Embryonic facial prominence (tissue), 1 donor: ENCODE data around the gene CKM.
A peak's percentile ranks its signal among the peaks of the same experiment; 100 is the strongest.

Source experiments
- DNase-seq: peaks from one replicate; pipeline ENCODE4 v3.0.0-alpha.2; 2016; ENCODE audit errors: extremely low spot score

The CKM gene

DNA sequence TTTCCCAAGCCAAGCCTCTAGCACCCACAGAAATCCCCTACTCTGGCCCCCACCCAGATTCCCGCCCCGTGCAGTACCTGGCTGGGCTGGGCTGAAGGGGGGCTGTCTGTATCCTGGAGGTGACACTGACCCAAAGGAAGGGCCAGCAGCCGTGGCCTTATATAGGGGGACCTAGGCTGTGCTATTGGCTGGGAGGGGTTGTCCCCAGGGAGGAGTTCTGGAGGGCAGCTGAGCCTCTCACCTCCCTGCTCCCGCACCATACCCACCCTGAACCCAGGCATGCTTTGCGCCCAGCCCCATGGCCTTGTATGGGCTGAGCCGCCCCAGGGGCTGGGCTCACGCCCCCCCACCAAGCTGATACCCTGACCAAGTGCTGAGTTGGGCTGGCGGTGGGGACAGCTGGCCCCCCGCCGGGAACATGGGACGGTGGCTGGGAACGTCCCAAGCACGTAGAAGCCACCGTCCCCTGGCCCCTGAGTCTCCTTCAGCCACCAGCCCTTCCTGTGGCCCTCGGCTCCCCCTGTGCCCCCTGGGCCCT lies at the start of gene CKM:
Gene CKM, minus strand, starts transcription at position 132 of the 538 bp plus-strand sequence. CDS start 3,162 bp downstream, outside the sequence.
- DNase-seq = no peak

- peak; percentile 94 for DNase-seq
Measured at GRCh38 chr19:45370410-45371204, 47.9 kb upstream of the CKM start, which contains the start of gene ERCC2. Gene ERCC2 (minus strand): TSS chr19:45370573. CDS start chr19:45370540, 33 bp downstream.

DNA sequence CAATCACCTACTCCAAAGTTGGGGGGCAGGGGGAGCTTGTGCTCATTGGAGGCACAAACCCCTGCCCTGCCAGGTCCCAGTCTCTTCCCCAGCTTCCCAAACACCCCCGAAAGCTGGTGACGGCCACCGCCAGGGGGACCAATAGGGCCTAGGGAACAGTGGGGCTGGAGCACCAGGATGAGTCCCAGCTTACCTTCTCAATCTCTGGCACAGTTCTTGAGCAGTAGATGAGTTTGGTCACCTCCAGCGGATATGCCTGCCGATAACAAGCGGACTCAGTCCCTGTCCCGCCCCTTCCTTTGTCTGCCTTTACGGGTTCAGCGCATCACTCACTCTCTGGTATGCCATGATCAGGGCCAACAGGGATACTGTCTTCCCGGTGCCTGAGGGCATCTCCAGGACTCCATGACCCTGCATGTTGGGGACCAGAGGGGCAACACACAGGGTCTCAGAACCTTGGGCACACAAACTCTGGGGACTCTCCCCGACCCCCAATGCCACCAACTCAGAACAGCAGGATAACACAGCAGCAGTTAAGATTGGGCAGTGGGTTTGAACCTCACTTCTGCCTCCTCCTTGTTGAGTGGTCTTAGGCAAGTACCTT lies 46.2 kb upstream of the CKM start:
- DNase-seq = no peak

- DNase-seq = no peak
Measured at GRCh38 chr19:45368127-45368526, 45.5 kb upstream of the CKM start.

- no peak for DNase-seq
Measured at GRCh38 chr19:45364696-45365095, 42.0 kb upstream of the CKM start.

DNA sequence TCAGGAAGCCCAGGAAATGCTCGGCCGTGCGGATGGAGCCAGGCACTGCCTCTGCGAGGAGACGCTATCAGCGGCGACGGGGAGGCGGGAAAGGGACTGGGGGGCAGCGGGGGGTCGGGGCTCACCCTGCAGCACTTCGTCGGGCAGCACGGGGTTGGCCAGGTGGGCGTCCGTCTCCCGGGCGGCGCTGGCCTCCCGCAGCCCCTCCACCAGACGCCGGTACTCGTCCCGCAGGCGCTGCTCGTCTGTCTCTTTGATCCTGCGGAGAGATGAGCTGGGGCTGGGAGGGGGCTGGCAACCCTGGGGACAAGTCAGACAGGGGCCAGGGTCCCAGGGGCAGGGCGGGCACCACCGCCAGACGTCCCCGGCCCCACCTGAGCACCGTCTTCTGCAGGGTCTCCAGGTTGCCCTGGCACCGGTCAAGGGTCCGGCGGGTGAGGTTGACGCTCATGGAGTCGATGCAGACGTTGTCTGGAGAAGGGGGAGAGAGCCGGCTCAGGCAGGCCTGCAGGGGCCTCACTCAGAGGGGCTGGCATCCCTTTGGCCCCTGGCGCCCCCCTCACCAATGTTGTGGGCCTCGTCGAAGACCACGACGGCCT lies 41.3 kb upstream of the CKM start:
- DNase-seq = no peak

DNA sequence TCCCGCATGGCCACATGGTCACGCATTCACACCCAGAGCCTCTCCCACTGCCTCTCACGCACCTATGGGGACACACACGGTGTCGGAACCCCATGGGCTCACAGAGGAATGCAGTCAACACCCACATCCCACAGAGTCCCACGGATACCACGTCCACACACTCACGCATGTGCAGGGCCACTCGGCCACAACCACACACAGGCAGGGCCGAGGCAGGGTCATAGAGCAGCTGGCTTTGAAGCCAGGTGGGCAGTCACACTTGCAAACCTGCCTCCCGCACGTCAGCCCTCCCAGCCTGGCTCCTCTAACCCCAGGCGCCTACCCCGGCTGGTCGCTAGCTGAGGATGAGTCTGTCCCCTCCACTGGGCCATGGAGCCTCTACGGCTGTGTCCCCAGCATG lies 39.6 kb upstream of the CKM start:
- DNase-seq = no peak

DNA sequence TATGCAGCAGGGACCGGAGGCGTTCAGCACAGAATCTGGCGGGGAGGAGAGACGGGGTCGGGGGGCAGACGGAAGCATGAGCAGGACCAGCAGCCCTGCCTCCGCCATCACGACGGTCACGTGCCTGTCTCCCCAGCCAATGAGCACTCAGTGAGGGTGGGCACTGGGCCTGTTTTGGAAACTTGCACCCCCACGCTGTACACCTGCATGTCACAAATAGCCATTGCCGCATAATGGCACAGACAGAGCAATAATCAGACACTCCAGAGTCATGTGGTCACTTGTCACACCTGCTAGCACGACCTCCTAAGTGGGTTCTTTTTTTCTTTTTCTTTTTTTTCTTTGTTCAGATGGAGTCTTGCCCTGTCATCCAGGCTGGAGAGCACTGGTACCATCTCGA lies 38.9 kb upstream of the CKM start:
- DNase-seq = no peak

GRCh38 chr19:45358213-45358792 lies 35.6 kb upstream of the CKM start:
- DNase-seq = no peak

- DNase-seq = no peak
Measured at GRCh38 chr19:45357445-45357783, 34.7 kb upstream of the CKM start.

GRCh38 chr19:45356760-45357444 lies 34.2 kb upstream of the CKM start:
- DNase-seq = no peak

- DNase-seq = no peak
Measured at GRCh38 chr19:45355910-45356309, 33.2 kb upstream of the CKM start.

DNA sequence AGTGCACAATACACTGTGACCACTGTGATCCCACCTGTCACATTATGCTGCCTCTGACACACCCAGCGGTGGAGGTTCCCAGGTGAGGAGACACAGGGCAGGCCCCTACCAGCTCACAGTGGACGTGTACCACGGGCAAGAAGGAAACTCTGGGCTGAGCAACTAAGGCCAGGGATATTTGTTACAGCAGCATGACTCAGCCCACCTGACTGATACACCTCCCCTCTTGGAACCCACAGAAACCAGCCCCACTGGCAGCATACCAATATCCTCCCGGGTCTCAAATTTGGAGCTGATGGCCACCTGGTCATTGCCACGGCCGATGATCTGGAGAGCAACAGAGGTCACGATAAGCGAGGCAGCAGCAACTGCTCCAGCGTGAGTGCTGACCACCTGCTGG lies 32.7 kb upstream of the CKM start:
- no peak for DNase-seq

DNA sequence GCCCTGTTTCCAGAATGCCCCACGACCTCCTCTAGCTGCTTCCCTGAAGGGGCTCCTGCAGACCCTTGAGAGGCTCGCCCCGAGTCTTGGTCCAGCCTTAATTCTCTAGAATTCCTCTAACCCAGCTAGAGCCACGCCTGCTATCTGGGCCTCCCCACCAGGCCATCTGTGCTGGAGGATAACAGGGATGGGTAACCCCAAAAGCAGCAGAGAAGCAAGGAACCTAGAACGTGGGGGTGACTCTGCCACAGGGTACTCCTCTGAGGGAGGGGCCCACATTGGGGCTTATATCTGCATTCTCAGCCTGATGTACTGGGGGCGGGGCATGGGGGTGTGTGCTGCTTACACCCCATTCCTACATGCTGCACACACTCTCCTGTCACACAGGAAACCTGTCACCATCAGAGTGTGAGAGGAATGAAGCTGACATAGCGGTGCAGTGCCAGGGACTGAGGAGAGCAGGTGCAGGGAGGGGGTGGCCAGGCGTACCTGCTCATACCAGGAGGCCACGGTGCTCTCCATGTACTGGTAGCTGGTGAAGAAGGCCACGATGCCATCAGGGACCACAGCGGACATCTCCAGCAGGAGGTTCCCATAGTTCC lies 31.7 kb upstream of the CKM start:
- no peak for DNase-seq

DNA sequence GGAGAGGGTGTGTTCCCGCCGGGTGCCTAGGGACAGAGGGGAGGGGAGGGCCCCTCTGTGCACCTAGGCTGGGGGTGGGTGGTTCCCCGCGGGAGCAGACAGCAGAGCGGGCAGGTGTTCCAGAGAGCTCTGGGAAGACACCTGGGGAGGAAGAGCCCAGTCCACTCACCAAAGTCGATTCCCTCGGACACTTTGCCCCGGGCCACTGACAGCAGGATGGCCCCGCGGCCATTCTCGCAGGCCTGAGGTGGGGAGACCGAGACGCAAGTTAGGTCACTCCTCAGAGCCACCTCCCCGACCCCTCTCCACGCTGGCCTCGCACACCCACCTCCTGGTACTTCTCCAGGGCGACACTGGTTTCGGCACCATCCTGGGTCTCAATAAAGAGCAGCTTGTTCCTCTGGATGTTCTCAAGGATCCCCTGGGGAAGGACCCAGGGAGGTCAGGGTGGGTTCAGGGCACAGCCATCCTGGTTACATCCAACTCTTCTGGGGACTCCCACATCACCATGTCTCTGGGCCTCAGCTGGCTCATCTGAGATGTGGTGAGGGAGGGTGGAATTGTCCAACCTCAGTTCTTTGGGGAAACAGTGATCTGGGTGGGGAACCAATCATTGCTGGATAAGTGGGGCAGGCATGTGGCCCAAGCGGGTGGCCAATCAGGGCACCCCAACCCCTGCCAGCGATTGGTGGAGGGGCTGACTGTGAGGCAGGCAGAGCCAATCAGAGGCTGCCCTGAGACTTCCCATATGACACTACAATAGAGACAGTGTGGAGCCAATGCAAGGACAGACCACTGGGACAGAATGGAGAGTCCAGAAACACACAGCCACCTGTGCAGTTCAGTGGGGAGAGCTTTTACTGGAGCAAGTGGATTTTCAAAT lies 30.5 kb upstream of the CKM start:
- no peak for DNase-seq

GRCh38 chr19:45352471-45352870 lies 29.8 kb upstream of the CKM start:
- no peak for DNase-seq

- no peak for DNase-seq
Measured at GRCh38 chr19:45352062-45352461, 29.4 kb upstream of the CKM start.

DNA sequence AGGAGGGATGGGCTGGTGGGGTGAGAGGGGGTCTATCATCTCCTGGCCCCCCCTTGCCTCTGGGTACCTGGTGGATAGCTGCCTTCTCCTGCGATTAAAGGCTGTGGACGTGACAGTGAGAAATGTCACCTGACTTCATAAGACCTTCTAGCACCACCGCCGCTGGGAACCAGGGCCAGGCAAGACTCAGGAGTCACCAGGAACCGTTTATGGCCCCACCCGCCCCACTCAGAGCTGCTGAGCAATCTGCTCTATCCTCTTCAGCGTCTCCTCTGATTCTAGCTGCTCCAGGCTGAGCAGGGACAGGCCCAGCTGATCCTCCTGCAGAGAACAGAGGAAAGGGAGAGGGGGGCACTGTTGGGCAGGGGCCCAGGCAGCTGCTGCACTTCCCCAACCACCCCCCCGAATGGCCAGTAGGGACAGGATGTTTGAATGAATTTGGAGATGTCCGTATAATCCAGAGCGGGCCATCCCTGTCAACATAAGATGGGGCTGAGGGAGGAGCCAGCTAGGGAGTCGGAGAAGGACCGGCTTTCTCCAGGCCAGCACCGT lies 28.8 kb upstream of the CKM start:
- DNase-seq = no peak

DNA sequence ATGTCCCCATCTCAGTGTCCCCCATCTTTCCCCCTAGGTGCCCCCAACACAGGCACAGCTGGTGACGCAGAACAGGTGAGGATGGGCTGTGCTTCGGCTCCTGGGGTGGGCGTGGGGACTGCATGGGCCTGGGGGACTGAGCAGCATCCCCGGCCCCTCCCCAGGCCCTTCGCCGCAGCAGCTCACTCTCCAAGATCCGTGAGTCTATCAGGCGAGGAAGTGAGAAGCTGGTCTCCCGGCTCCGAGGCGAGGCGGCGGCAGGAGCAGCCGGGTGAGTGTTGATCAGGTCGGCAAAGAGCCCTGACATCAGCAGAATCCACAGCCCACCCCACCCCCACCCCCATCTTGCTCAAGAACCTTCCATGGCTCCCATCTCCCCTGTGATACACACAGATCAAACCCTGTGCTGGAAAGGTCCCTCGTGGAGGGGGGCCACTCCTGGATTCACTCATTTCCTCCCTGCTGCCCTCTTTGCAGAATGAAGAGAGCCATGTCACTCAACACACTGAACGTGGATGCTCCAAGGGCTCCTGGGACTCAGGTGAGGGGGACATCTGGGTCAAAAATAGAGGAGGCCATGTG lies 27.9 kb upstream of the CKM start:
- no peak for DNase-seq

- no peak for DNase-seq
Measured at GRCh38 chr19:45349430-45349941, 26.8 kb upstream of the CKM start.
